Measurements from ENCODE around the gene PCDHAC1.

The PCDHAC1 gene

GRCh38 chr5:140966293-140967225 lies 40.5 kb downstream of the PCDHAC1 start, which contains the start of gene PCDHAC2:
PCDHAC2 (plus strand) TSS chr5:140966476; CDS start chr5:140966767, 291 bp downstream.
- in situ Hi-C loops (cut with HindIII; ENCODE audit: low sequenced_read_pairs) = no loop called here

- in situ Hi-C loops (cut with HindIII; ENCODE audit: low sequenced_read_pairs) = no loop called here
Observed at GRCh38 chr5:140967226-140967893, 41.3 kb downstream of the PCDHAC1 start.

- in situ Hi-C loops (cut with HindIII; ENCODE audit: low sequenced_read_pairs) = no loop called here
Observed at GRCh38 chr5:140969880-140970279, 43.8 kb downstream of the PCDHAC1 start.

- in situ Hi-C loops (cut with HindIII; ENCODE audit: low sequenced_read_pairs) = no loop called here
Observed at GRCh38 chr5:140973550-140973949, 47.5 kb downstream of the PCDHAC1 start.

GRCh38 chr5:140977003-140977402 lies 50.9 kb downstream of the PCDHAC1 start:
- in situ Hi-C loops (cut with HindIII; ENCODE audit: low sequenced_read_pairs) = no loop called here

GRCh38 chr5:140978260-140978659 lies 52.2 kb downstream of the PCDHAC1 start:
- in situ Hi-C loops (cut with HindIII; ENCODE audit: low sequenced_read_pairs) = no loop called here

- in situ Hi-C loops (cut with HindIII; ENCODE audit: low sequenced_read_pairs) = no loop called here
Observed at GRCh38 chr5:140978983-140979382, 52.9 kb downstream of the PCDHAC1 start.

Measured in endothelial cell of hepatic sinusoid (primary cell).